GM19468 (cell line): ENCODE results near the gene AHRR.

Experiments
- ATAC-seq: cut with Tn5 transposase; IDR thresholded peaks from one replicate; pipeline ENCODE4 v1.9.1; 2021; ENCODE audit warnings: mild to moderate bottlenecking, moderate library complexity, moderate number of reproducible peaks; ENCODE audit not compliant: unreplicated experiment; ENCODE audit errors: extremely low read depth

Gene AHRR

DNA sequence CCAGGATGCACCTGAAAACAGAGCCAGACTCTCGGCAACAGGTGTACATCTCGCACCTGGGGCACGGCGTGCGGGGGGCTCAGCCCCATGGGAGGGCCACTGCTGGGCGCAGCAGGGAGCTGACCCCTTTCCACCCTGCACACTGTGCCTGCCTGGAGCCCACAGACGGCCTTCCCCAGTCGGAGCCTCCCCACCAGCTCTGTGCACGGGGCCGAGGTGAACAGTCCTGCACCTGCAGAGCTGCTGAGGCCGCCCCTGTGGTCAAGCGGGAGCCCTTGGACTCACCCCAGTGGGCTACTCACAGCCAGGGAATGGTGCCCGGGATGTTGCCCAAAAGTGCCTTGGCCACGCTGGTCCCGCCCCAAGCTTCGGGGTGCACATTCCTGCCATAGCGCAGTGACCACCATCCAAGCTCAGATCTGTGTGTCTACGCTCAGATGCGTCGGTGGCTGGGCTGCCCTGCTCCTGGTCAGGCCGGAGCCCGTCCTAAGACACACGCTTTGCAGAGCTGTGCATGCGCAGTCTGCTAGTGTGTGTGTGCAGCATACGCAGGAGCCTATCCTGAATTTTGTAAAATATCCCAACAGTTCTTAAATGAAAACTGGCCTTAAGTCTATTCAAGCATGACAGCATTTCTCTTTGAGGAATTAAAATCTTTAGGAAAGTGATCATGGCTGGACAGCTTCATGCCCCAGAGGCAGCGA is 113.1 kb downstream of the AHRR start:
- no peak for ATAC-seq

DNA sequence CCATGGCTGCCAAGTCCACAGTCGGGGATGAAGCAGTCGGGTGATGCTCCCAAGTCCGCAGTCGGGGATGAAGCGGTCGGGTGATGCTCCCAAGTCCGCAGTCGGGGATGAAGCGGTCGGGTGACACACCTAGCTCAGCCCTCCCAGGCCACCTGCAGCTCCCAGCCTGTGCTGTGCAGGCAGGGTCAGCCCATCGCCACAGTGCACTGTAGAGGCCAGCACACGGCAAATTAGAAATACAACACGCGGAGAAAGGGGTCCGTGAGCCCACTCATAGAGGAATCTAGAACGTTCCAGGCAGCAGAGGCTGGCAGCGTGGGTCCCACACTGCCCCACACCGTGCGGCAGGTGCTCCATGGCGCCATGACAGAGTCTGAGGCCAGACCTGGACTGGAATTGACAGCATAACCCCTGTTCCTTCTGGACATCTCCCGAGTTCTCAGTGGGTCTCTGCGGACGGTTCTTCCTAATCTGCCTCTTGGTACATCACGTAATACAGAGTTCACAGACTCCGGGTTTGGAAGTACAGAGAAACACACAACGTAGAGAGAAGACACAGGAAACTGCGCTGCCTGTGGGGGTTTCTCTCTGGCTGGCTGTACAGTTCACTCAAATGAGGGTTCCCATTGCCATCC is 113.8 kb downstream of the AHRR start:
- ATAC-seq, result no peak

DNA sequence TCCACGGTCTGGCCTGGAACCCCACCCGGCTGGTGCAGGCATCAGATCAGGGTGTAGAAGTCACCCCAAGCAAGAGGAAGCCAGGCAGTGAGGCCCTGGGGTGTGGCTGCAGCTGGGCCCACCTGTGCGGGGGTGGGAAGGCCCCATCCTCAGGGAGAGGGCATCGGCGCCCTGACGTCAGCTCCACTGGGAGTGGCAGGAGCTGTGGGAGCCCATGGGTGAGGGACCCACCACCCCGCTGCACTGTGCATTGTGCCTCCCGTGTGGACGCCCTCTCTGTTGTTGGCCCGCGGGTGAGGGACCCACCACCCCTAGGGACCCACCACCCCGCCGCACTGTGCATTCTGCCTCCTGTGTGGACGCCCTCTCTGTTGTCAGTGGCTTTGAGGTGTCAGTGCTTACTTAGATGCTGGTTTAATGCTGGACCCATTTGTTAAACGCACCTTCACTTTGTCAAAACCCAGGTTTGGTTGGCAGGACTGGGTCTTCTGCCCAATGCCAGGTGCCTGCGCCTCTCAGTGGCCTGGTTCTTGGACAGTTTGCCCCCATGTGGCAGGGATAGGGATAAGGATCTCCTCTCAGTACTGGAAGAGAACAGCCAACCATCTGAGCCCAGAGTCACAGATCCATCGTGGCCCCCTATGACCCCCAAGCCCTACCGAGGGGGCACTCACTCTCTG is 114.6 kb downstream of the AHRR start:
- no peak for ATAC-seq

DNA sequence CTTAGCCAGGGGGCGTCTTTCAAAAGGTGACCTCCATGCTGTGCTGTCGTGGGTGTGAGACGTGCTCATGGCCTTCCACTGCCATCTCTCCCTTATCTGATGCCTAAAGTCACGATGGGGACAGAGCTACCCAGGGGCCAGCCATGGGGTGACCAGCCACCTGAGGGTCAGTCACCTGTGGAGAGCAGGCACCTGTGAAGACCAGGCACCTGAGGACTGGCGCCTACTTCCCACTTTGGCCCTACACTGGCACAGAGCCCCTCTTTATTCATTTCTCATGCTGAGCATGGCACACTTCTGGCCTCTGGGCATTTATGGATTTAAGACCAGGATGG is 115.1 kb downstream of the AHRR start:
- no peak for ATAC-seq

GRCh38 chr5:437281-437771 is 115.8 kb downstream of the AHRR start:
- ATAC-seq, result no peak

DNA sequence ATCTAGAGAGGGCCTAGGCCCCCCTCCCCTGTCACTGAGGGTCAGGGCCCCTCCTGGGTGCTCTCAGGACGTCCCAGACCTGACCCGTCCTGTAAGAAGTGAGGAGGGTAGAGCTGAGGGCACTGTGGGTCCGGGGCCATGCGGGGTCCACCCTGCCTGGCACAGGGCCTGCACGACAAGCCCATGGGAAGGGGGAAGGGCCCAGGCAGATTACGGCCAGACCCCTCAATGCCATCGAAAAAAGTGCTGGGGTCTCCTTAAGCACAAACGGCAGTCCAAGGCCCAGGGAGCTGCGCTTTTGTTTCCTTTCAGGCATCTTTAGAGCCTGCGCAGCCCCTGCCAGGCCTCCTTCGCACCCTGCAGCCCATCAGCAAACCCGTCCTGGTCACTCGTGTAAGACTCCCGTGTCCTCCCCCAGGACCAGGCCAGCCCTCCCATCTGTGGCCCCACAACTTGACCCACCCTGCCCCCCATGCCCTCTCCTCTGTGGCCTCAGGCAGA is 117.0 kb downstream of the AHRR start:
- no peak for ATAC-seq

DNA sequence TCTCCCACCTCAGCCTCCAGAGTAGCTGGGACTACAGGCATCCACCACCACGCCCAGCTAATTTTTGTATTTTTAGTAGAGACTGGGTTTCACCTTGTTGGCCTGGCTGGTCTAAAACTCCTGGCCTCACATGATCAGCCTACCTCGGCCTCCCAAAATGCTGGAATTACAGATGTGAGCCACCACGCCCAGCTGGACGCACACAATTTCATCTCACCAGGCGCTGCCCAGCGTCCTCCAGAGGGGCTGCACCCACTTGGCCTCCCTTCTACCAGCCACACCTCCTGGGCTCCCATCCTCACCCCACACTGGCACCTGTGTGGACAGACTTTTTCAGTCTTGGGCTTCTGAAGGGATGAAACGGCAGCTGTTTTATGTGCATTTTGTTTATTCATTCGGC is 117.7 kb downstream of the AHRR start:
- ATAC-seq, result no peak

DNA sequence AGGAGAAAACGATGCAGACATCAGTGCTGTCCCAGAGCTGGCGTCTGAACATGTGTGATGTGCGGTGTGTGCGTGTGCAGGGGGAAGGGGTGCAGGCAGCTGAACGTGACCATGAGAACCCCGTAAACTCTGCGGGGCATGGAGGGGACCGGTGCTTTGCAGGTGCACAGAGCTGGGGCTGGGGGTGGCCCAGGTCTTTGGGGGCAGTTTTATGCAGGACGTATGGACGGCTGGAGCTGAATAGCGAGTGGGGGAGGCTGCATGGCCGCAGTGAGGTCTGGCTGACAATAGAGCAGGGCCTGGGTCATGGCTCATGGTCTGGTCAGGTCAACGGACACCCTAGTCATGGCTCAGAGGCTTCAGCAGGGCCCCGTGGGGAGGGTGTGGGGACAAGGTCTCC is 118.1 kb downstream of the AHRR start:
- ATAC-seq, result no peak

DNA sequence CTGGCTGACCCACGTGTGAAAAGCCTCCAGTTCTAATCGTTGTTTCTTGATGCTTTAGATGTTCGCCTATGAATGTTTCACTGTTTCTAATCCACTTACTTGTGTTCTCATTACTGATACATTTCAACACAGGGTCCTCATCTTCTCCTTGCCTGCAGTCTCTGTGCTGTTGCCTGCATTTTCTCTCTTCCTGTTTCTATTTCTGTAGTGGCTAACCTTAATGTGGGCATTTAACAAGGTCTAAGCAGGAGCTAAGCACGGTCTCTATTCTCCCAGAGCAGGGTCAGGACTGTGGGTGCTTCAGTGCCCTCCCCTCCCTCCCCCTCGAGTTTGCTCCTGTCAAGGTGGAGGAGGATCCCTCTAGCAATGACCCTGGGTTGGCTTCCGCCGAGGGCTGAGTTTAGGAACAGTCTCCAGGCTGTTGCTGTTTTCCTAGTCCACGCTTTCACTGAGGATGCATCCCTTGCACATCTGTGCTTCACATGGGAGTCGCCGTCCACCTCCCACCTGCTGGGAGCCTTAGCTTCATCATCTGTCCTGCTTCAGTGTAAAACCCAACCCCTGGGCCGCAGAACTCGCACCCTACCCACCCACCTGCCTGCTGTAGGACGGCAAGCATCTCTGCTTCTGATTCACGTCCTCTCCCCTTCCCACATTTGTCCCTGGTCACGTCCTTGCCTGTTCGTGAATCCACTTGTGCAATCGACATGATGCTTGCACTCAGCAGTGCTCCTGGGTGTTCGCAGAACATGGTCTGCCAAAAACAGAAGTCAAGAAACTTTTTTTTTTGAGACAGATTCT is 119.1 kb downstream of the AHRR start:
- no peak for ATAC-seq

GRCh38 chr5:441996-442334 is 120.5 kb downstream of the AHRR start:
- no peak for ATAC-seq

GRCh38 chr5:442335-443238 is 121.1 kb downstream of the AHRR start, which contains the start of gene EXOC3:
Gene EXOC3 (plus strand): TSS chr5:443176. CDS start chr5:446206, 3,030 bp downstream.
- ATAC-seq, result peak; percentile 58

DNA sequence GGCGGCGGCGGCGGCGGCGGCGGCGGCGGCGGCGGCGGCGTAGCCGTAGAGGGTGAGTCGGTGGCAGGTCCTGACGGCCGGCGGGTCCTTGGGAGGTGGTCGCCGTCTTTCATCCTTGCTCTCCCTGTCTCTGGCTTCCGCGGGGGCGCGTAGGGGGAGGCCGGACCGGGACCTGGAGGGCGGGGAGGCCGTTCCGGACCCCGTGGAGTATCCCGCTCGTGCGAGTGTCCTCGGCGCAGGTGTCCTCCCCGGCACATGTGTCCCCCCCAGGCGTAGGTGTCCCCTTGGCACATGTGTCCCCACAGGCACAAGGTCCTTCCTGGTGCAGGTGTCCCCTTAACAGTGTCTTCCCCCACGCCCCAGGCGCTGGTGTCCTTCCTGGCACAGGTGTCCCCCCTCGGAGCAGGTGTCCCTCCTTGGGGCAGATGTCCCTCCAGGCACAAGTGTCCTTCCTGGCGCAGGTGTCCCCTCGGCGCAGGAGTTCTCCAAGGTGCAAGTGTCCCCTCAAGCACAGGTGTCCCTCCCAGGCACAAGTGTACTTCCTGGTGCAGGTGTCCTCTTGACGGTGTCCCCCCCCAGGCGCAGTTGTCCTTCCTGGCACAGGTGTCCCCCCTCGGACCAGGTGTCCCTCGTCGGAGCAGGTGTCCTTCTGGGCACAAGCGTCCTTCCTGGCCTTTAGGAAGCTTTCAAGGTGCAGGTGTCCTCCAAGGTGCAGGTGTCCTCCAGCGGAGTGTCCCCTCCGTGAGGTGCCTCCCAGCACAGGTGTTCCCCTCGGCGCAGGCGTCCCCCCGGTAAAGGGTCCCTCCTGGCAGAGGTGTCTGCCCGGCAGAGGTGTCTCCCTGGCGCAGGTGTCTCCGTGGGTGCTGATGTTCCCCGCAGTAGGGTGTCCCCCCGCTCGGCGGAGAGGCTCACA is 122.0 kb downstream of the AHRR start:
- no peak for ATAC-seq

DNA sequence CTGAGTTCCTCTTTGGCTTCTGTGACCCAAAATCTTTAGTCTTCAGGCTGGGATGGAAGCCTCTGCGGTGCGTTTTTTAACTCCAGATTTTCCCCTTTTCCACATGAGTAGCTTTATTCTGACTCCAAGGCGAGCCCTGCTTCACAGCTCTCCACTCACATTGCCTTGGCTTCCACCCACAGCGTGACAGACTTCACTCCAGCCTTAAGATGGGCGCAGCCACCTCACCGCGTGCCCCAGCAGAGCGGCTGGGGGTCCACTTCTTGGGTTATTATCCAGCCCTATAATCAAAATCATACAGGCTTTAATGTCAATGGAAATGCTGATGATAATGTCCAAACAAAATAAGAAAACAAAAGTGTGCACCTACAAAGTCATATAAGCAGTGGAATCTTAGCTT is 122.7 kb downstream of the AHRR start:
- no peak for ATAC-seq

GRCh38 chr5:445591-445990 is 124.1 kb downstream of the AHRR start:
- no peak for ATAC-seq

- no peak for ATAC-seq
Observed at GRCh38 chr5:446066-446882, 124.8 kb downstream of the AHRR start.

DNA sequence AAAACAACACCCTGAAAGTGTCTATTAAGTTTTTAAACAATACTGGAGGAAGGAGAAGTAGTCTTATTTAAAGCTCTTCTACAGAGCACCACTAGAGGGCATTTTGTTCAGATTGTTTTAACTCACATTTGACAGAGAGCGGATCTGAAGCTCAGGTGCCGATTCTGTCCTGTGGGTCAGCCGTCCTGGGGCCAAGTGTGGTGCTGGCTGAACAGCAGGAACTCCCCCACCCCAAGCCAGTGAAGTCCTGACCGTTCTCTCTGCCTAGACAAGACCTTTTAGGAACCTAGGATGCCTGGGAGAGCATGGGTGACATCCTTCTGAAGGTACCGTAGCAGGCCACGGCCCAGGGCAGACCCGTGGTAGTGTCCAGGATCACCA is 125.4 kb downstream of the AHRR start:
- ATAC-seq, result no peak

- no peak for ATAC-seq
Observed at GRCh38 chr5:447501-447900, 126.0 kb downstream of the AHRR start.
